Stomach (tissue), 9 donors: ENCODE results near the gene DCDC2C. TPM values are rescaled to one million over a fixed set of nuclear protein-coding genes. Genes with fewer than 3 reads are reported as not detected.

ENCODE experiments used
- DNase-seq, 2 donors: peaks; one replicate each; pipeline versions ENCODE4 v3.0.0 to v3.0.0-alpha.2; 2013 to 2019
- H3K27ac ChIP-seq, 5 donors: fragments of 200-600 bp in 4 of 5; sonication (generic) in 4 of 5; one replicate each; pipeline ENCODE4 v1.5.1; 2013 to 2019; ENCODE audit warnings: mild to moderate bottlenecking in 1 of 5, moderate library complexity in 1 of 5
- H3K27me3 ChIP-seq, 3 donors: fragments of 200-600 bp; sonication (generic); one replicate each; pipeline ENCODE4 v1.5.1; 2017 to 2019; ENCODE audit warnings: mixed run types in 1 of 3
- H3K36me3 ChIP-seq, 4 donors: fragments of 200-600 bp; sonication (generic); 1 replicate in 3 of 4; 2 replicates in 1 of 4; pipeline ENCODE4 v1.5.1; 2016 to 2019
- H3K4me1 ChIP-seq, 4 donors: fragments of 200-600 bp; sonication (generic); one replicate each; pipeline ENCODE4 v1.5.1; 2016 to 2019
- H3K4me3 ChIP-seq, 4 donors: fragments of 200-600 bp; sonication (generic) in 3 of 4; one replicate each; pipeline ENCODE4 v1.5.1; 2016 to 2019; ENCODE audit warnings: mild to moderate bottlenecking in 1 of 4
- H3K9me3 ChIP-seq, 4 donors: fragments of 200-600 bp; sonication (generic); one replicate each; pipeline ENCODE4 v1.5.1; 2016 to 2019
- CTCF ChIP-seq, 7 experiments: fragments of 450-650 bp in 4 of 7; fragments of 200-600 bp in 3 of 7; sonication (generic) in 3 of 7; IDR thresholded peaks; one replicate each; pipeline ENCODE4 v1.5.1; 2016 to 2019; ENCODE audit warnings: antibody characterized with exemption in 7 of 7, control low read depth in 2 of 7, mild to moderate bottlenecking in 1 of 7
- EP300 ChIP-seq: sonication (generic); formaldehyde crosslinking; IDR thresholded peaks from one replicate; pipeline ENCODE4 v1.6.1; 2017; ENCODE audit warnings: antibody characterized with exemption
- POLR2A ChIP-seq, 4 donors: fragments of 450-650 bp; IDR thresholded peaks; one replicate each; pipeline ENCODE4 v1.6.1; 2016; ENCODE audit warnings: antibody characterized with exemption in 4 of 4, control low read depth in 2 of 4, mild to moderate bottlenecking in 1 of 4, moderate library complexity in 1 of 4
- POLR2AphosphoS5 ChIP-seq, 3 donors: sonication (generic); formaldehyde crosslinking; IDR thresholded peaks; one replicate each; pipeline ENCODE4 v1.6.1; 2016; ENCODE audit warnings: antibody characterized with exemption in 3 of 3
- WGBS, 5 donors: extraction: QIAGEN DNeasy Blood & Tissue Kit in 3 of 5; methylation state at CpG; one replicate each; pipeline versions ENCODE4 v1.1.5 to v1.1.7; 2013 to 2018; 5-methylcytosine and 5-hydroxymethylcytosine counted together
- intact Hi-C: fragments of 100-400 bp; cut with DNase I; formaldehyde crosslinking; loops from one replicate; pipeline ENCODE4 v1.15.1; 2023; ENCODE audit warnings: low total_unique reads
- polyA plus RNA-seq, 3 donors: library from polyadenylated mRNA; stranded (reverse); fragments of 200-250 nt; gene quantifications; one replicate each; pipeline ENCODE4 v1.2.3, GENCODE V29; 2013
- total RNA-seq, 5 donors: library from RNA; depleted of rRNA; stranded (reverse); fragments of >200 nt; gene quantifications; one replicate each; pipeline versions ENCODE4 v1.1.0 to v1.2.3, GENCODE V29; 2014 to 2016
- donor health status: healthy with polysubstance abuse.
- donor health status: Bipolar disorder and iron deficiency.
- donor health status: healthy.

DCDC2C gene
- total and polyA plus RNA-seq, 8 donors, result not detected

DNA sequence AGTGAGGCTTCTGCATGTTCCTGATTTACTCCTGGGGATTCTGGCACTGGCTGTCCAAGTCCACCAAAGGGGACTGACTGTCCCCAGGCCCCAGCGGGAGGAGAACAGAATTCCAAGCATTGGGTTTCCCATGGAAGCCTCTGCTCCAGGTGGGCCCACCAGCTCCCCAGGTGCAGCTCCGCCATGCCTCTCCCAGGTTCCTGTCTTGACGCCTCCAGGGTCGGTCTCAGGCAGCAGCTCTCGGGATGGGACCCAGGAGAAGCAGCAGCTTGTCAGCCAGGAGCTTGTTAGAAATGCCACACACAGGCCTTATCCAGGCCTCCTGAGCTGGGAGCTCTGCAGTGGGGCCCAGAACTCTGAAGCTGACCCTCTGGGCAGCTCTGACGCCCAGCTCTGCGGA is 47.9 kb downstream of the DCDC2C start:
- Histone ChIP-seq H3K36me3 (no peaks in the 10 kb centered on the region), H3K27me3 (peaks cover 0 to 6% (median 0%) of the 10 kb centered on the region in 3 donors), H3K9me3 (no peaks in the 10 kb centered on the region), H3K4me1 (no peaks in the 10 kb centered on the region), H3K4me3 (no peak overlapping the region), H3K27ac (no peak overlapping the region)
- intact Hi-C loops, result no loop called here
- no peak for DNase-seq
- WGBS, 5 donors, result 80 to 91% (median 86%) methylated on average over 5 to 7 of the region's 7 CpGs
- no peak for TF ChIP-seq CTCF (IDR thresholded peaks at IDR 0.05)
- no peak for TF ChIP-seq POLR2A (IDR thresholded peaks at IDR 0.05)
- TF ChIP-seq EP300, result no peak
- no peak for TF ChIP-seq POLR2AphosphoS5 (IDR thresholded peaks at IDR 0.05)

DNA sequence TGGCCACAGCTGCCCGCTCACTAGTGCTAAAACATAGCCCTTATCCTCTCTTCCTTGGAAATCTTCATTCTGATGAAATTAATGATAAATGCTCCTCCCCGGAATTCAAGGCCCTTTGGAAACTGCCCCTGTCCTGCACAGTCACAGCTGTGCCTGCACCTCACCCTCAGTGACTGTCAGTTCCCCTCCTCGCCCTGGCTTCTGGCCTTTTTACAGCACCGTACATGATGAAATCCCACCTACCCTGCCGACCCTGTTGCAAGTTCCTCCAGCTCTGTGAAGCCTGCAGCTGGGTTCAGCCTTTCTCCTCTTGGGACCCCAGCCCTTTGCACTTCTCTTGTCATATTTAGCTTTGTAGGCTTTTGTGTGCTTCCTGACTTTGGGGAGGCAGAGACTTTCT is 48.4 kb downstream of the DCDC2C start:
- WGBS, 5 donors, result 44 to 61% (median 52%) methylated on average over 5 of the region's 5 CpGs
- TF ChIP-seq CTCF (IDR thresholded peaks at IDR 0.05), result no peak
- TF ChIP-seq EP300, result no peak
- no peak for TF ChIP-seq POLR2A (IDR thresholded peaks at IDR 0.05)
- no peak for TF ChIP-seq POLR2AphosphoS5 (IDR thresholded peaks at IDR 0.05)
- intact Hi-C loops, result no loop called here

DNA sequence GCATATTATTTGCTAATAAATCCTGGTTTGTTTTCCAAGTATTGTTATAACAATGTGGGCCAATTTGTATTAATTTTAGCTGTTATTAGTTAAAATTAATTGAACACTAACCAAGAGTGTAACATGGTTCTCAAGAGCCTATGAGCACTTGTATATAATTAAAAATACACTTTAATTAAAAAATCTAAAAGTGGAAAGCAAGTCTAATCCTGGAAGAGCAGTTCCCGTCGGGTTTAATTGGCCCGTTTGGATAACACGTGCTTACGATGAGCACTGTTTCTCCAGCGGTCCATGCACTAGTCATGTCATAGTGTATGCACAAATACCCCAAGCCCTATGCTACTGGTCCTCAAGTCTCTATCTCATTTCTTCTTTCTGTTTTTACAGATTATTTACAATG is 49.0 kb downstream of the DCDC2C start:
- H3K4me3 ChIP-seq, result no peak overlapping the region
- H3K27ac ChIP-seq, result no peak overlapping the region
- H3K9me3 ChIP-seq, result no peaks in the 10 kb centered on the region
- H3K4me1 ChIP-seq, result no peaks in the 10 kb centered on the region
- peaks cover 0 to 7% (median 0%) of the 10 kb centered on the region in 3 donors for H3K27me3 ChIP-seq
- intact Hi-C loops, result no loop called here
- WGBS, 5 donors, result 92 to 98% (median 94%) methylated on average over 6 of the region's 6 CpGs
- H3K36me3 ChIP-seq, result no peaks in the 10 kb centered on the region
- TF ChIP-seq POLR2A (IDR thresholded peaks at IDR 0.05), result no peak
- TF ChIP-seq POLR2AphosphoS5 (IDR thresholded peaks at IDR 0.05), result no peak
- no peak for TF ChIP-seq EP300
- TF ChIP-seq CTCF (IDR thresholded peaks at IDR 0.05), result no peak
- no peak for DNase-seq

More for the DNA sequence above, 48.4 kb downstream of the DCDC2C start:
- Histone ChIP-seq H3K4me3 (no peak overlapping the region), H3K36me3 (no peaks in the 10 kb centered on the region), H3K27me3 (peaks cover 0 to 6% (median 0%) of the 10 kb centered on the region in 3 donors), H3K4me1 (no peaks in the 10 kb centered on the region), H3K27ac (no peak overlapping the region), H3K9me3 (no peaks in the 10 kb centered on the region)
- no peak for DNase-seq

DNA sequence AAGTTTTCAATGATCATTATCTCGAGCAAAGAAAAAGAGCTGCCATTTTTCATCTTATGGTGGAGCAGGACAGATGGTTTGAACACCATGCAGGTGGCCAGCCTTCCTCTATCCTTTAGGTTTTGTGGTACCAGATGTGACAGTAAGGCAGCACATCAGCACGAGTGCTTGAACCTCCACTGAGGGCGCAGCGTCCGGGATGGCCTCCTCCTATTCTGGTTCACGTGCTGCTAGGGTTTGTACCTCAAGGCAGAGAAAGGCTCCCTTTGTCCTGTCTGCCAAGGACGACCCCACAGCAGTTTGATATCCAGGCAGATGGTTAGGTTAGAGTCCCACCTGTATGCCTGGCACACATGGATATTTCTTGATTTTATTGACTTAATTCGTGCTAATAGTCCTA is 50.2 kb downstream of the DCDC2C start:
- 80 to 84% (median 83%) methylated on average over 7 to 8 of the region's 8 CpGs for WGBS, 5 donors
- Histone ChIP-seq H3K4me1 (no peaks in the 10 kb centered on the region), H3K27ac (no peak overlapping the region), H3K9me3 (no peaks in the 10 kb centered on the region), H3K4me3 (no peak overlapping the region), H3K27me3 (peaks cover 0 to 15% (median 0%) of the 10 kb centered on the region in 3 donors), H3K36me3 (no peaks in the 10 kb centered on the region)
- TF ChIP-seq EP300, result no peak
- no peak for TF ChIP-seq POLR2A (IDR thresholded peaks at IDR 0.05)
- no peak for TF ChIP-seq POLR2AphosphoS5 (IDR thresholded peaks at IDR 0.05)
- TF ChIP-seq CTCF (IDR thresholded peaks at IDR 0.05), result no peak
- intact Hi-C loops, result no loop called here
- DNase-seq, result no peak
